GM12892 (cell line): ENCODE data around the gene WDR64.
"Not testable (repeated sequence)": the region's sequence is repeated elsewhere in the genome, so short reads cannot be mapped to it uniquely, and the experiment has no call there.

Experiments
- DNase-seq: peaks from one replicate; pipeline ENCODE4 v3.0.0; 2011; ENCODE audit not compliant: insufficient read length
- FAIRE-seq: peaks from 2 replicates; lab custom pipeline; 2011; peaks lifted over from hg19 to GRCh38; lab: Jason Lieb, UNC
- POLR2A ChIP-seq: IDR thresholded peaks from 2 replicates; pipeline ENCODE4 v1.6.1; 2011; ENCODE audit warnings: low read depth, low read length, control low read depth
- POLR2AphosphoS5 ChIP-seq: IDR thresholded peaks from 2 replicates; pipeline ENCODE4 v1.6.1; 2011; ENCODE audit warnings: low read depth, low read length, control low read depth
- TAF1 ChIP-seq: IDR thresholded peaks from 2 replicates; pipeline ENCODE4 v1.6.1; 2011; ENCODE audit warnings: low read depth, mild to moderate bottlenecking, control low read depth, low read length, borderline replicate concordance

WDR64 gene

DNA sequence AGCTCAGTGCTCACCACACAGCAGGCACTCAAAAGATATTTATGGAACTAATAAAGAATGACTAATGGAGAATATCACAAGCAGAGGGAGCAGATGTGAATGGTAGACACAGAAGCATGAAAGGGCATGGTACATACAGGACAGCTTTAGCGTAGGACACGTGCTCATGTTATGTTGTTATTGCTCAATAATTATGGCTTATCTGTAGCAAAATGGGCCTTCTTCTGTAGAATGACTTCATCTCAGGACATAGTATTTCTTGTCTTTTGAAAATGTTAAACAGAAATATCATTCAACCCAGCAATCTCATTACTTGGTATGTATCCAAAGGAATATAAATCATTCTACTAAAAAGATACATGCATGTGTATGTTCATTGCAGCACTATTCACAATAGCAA is 137.0 kb downstream of the WDR64 start:
- TF ChIP-seq TAF1: no peak
- no peak for TF ChIP-seq POLR2A
- TF ChIP-seq POLR2AphosphoS5: no peak
- no peak for DNase-seq
- no peak for FAIRE-seq

DNA sequence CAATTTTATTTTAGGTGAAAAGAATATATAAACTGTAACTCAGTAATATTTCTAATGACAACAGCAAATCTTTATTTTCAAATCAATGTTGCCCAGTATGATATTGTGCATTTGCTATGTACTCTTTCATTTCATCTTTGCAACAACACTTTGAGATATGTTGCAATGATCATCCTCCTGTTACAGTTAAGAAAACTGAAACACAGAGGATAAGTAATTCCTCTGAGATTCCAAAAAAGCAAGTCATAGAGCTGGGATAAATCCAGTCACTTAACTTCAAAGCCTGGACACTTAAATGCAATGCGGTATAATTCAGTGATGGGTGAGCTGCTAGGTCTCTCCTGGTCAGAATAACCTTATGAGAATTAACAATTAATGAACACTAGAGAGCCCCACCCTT is 147.3 kb downstream of the WDR64 start:
- TF ChIP-seq POLR2A (no peak), TAF1 (no peak), POLR2AphosphoS5 (no peak)
- peak; percentile 33 for FAIRE-seq

DNA sequence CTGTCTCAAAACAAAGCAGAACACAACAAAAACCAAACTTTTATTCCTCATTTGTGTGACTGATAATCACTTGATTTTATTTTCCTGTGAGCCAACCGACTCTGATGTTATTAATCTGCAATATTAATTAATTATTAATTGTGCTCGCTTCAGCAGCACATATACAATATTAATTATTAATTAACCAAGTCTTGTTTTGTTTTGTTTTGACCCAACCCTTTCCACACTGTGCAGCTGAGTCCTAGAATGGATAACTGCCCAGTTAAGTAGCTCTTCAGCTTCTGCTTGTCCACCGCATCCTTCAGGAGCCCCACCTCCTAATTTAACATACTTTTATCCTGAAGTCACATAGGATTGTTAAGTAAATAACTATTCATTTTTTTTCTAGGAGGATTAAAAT is 148.6 kb downstream of the WDR64 start:
- FAIRE-seq: no peak
- DNase-seq: no peak
- TF ChIP-seq POLR2A: no peak
- no peak for TF ChIP-seq TAF1

More for the DNA sequence above, 147.3 kb downstream of the WDR64 start:
- DNase-seq: no peak

DNA sequence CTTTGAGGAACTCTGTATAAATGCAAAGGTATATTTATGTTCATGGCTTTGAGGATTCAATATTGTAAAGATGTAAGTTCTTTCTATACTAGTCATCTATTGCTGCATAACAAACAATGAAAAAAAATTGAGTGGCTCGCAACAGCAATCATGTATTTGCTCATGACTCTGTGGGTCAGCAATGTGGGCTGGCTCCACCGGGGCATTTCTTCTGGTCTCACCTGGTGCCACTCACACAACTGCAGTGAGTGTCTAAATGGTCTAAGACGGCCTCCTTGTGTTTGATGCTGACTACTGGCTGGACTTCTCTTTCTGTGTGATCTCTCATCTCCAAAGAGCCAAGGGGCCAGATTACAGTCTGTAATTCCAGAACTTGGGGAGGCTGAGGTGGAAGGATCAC is 150.8 kb downstream of the WDR64 start:
- no peak for DNase-seq
- no peak for TF ChIP-seq POLR2AphosphoS5
- no peak for TF ChIP-seq POLR2A
- TF ChIP-seq TAF1: no peak
- no peak for FAIRE-seq

DNA sequence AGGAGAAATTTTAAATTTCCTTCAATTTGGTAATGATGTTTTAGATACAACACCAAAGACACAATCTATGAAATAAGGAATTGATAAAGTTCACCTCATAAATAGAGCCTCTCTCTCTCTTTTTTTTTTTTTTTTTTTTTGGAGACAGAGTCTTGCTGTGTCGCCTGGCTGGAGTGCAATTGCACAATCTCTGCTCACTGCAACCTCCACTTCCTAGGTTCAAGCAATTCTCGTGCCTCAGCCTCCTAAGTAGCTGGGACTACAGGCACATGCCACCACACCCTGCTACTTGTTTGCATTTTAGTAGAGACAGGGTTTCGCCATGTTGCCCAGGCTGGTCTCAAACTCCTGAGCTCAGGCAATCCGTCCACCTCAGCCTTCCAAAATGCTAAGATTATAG is 152.6 kb downstream of the WDR64 start:
- not testable (repeated sequence) for FAIRE-seq, DNase-seq

DNA sequence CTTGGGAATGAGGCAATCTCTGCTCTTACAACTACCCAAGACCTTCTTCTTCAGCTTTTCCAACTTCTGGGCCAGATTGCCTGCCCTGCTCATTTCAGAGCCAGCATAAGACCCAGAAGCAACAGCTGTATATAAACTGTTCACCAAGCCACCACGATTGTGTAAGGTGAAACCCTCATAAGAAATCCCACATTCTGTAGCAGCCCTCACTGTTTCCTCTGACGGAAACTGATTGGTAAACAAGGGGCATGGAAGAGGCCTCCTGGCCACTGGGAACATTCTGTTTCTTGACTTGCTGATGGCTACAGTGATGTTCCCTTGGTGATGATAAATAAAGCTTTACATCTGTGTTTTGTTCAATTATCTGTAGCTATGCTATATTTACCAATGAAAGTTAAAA is 156.2 kb downstream of the WDR64 start:
- peak; percentile 46 for FAIRE-seq
- no peak for DNase-seq

DNA sequence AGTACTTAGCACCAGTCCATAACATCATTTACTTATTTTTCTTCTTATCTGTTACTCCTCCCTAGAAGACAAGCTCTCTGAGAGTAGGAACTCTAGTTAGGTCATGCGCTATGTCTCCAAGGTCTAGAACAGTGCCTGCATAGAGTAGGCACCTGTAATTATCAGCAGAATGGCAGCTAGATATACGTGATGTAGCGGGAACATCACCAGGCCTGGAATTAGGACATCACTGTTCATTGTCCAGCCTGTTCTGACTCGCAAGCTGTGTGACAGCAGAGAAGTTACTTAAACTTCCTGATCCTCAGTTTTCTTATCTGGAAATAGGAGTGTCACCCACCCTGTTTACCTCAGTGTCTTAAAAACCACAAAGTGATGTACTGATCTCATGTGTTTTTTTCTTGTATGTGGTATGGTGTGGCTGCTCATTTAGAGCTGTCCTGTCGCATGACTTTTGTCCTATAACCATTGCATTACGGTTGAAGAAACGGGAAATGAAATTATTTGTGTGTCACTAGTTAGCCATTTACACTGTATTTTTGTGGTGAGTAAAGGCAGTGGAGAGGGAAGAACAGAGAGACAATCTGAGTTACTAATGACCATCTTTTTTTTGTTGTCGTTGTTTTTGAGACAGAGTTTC is 158.8 kb downstream of the WDR64 start:
- FAIRE-seq: no peak
- TF ChIP-seq POLR2A (no peak), TAF1 (no peak), POLR2AphosphoS5 (no peak)
- DNase-seq: no peak

More for the DNA sequence above, 156.2 kb downstream of the WDR64 start:
- TF ChIP-seq TAF1 (no peak), POLR2AphosphoS5 (no peak), POLR2A (no peak)

DNA sequence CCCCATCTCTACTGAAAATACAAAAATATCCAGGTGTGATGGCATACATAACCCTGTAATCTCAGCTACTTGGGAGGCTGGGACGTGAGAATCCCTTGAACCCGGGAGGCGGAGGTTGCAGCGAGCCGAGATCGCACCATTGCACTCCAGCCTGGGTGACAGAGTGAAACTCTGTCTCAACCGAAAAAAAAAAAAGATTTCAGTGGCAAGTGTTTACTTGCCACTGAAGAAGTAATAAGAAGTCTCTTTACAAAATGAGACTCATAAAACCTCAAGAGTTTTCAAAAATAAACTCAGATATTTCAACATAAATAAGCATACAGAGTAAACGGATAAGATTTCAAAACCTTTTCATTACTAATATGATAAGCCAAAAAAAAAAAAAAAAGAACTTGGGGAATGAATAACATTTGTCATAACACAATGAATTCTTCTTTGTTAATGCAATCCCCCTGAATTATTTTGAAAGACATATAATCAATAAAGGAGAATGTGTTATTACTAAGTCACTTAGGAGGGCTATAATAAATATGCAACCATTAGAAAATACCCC is 161.8 kb downstream of the WDR64 start:
- no peak for FAIRE-seq
- TF ChIP-seq TAF1: no peak
- no peak for TF ChIP-seq POLR2A
- no peak for TF ChIP-seq POLR2AphosphoS5
- no peak for DNase-seq

DNA sequence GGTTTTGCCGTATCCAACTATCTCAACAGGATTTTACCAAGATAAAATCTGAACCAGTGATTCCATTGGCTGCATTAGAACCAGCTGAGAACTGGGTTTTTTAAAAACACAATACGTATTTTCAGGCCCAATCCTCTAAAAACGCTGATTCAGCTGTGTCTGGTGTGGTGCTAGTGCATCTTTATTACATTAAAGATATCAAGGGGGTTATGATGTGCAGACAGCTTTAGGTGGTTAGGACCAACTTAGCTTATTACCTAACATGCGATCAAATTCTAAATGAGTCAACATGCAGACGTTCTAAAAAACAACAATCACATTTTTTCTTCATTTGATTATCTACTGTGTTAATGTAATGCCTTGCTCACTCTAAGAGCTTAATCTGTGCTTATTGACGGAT is 163.9 kb downstream of the WDR64 start:
- no peak for FAIRE-seq
- no peak for DNase-seq
- TF ChIP-seq POLR2A (no peak), TAF1 (no peak), POLR2AphosphoS5 (no peak)

DNA sequence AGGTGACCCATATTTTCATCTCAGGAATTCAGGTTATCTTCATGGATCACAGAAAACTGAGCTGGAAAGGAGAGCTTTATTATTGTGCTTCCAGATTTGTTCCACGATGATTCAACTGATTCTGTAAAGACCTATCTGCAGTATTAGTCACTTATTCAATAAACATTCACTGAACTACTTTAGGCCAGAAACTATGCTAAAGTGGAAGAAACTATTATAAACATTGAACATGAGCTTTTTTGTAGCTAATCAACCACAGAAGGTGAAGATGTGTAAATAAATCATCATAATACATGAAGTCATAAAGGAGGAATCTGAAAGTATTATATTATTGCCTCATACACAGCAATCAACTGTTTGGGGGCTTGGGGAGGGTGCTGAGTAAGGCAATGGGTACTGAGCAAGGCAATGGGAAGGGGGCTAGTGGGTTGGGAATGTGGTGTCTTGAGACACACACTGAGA is 165.3 kb downstream of the WDR64 start:
- TF ChIP-seq POLR2AphosphoS5: no peak
- TF ChIP-seq TAF1: no peak
- TF ChIP-seq POLR2A: no peak
- FAIRE-seq: no peak
- DNase-seq: no peak

DNA sequence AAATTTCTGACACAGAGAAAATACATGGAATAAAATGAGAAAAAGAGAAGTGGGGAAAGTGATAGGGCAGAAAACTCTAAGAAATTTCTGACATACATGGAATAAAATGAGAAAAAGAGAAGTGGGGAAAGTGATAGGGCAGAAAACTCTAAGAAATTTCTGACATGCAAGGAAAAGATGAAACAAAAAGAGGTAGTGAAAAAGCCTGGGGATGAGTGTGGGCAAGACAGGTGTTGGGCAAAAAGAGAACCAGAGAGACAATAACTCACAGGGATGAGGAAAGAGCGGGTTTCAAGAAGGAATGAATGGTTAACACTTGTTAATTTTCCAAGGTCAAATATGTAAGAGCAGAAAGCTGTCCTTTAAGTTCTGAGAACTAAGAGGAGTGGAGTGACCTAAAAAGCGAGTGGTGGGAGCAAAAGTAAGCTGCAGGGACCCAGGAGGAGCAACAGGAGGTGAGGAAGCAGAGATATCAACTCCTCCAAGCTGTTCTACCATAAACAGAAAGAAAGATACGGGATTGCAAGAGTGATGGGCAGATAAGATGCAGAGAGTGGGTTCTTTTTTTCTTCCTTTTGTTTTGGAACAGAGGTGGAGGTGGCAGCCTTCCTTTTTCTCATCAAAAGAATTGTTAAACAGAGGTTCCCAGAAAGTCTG is 166.0 kb downstream of the WDR64 start:
- DNase-seq: no peak
- no peak for TF ChIP-seq POLR2A
- no peak for TF ChIP-seq POLR2AphosphoS5
- no peak for TF ChIP-seq TAF1
- no peak for FAIRE-seq

DNA sequence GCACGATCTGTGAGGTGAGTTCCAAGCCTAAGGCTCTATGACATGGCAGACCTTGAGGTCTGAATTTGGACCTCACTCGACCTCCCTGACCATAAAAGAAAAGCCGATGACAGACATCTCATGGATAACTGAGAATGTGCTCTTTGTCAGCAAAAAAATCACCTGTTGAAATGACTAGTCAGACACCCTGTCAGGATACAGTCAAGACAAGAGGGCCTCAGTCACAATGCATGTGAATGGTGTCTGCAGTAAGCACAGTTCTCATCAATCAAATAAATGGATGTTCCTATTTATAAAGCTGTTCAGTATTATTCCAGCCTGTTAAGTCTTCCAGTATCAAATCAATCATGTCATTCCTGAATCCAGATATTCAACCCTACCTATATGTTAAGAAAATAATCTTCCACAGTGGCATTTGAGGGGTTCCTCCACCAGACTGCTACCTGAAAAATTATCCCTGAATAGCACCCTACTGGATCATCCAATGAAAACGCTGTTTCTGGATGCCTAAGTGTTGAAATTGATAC is 167.3 kb downstream of the WDR64 start:
- FAIRE-seq (no peak), DNase-seq (no peak)
- TF ChIP-seq TAF1: no peak
- TF ChIP-seq POLR2AphosphoS5: no peak
- TF ChIP-seq POLR2A: no peak
